Fibroblast of lung (primary cell): ENCODE data around the gene NHSL2.

Experiments used
- CTCF ChIP-seq, 2 donors: IDR thresholded peaks in 1 of 2; conservative IDR thresholded peaks in 1 of 2; 1 replicate in 1 of 2; 2 replicates in 1 of 2; pipeline ENCODE4 v1.5.1; 2011 to 2012; ENCODE audit warnings: low read length in 2 of 2, control low read depth in 1 of 2, inconsistent platforms in 1 of 2, low read depth in 1 of 2, mild to moderate bottlenecking in 1 of 2
- EZH2 ChIP-seq: IDR thresholded peaks from 2 replicates; pipeline ENCODE4 v1.5.1; 2012; ENCODE audit warnings: low read length, control low read depth, mild to moderate bottlenecking; ENCODE audit errors: missing control alignments

GRCh38 chrX:71910643-71910985 lies at the start of gene NHSL2:
- TF ChIP-seq CTCF (conservative IDR thresholded peaks at IDR 0.05 in 1 of 2, IDR thresholded peaks at IDR 0.05 in 1 of 2; ENCODE audit: low read depth in 1 of 2, low read length in 2 of 2) (no peak), EZH2 (no peak)
